ENCODE measurements around the gene CYREN. TPM values are rescaled to one million over a fixed set of nuclear protein-coding genes. Genes with fewer than 3 reads are reported as not detected.

Gene CYREN
- total and polyA plus RNA-seq, 9 of the 15 experiments (the other 6 are each of a cell fraction or from before 2014, with no cell fraction given), result 13.9 to 108 (median 88.8) TPM

DNA sequence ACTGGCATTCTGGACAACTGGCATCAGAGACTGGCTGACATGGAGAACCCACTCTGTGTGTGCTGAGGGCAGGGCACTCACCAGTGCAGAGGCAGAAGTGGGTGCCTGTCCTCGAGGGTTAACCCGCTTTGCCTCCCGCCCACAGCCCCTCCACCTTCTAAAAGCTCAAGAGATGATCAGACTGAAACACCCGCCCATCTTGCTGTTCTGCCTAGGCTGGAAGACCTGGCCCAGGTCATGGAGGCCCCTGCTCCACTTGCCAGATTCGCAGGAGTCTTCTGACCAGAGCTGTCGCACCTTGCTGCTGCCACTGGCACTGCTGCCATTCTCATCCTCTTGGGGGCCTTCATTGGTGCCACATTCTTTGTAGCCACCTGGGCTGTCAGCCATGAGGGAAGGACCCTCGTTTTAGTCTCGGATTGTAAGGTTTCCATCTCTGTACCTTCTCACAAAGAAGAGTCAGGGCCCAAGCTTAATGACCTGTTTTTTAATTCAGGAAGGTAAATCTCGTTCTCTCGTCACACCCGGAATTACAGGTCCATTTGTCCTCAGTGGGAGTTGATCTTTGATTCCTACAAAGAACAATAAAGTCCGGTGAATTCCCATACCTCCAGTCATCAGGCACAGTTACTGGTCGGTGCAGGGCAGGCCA, 1.9 kb downstream of the CYREN start (continued):
- TF ChIP-seq TARDBP (IDR thresholded peaks at IDR 0.05) (no peak), SP1 (CRISPR knock-in tag; IDR thresholded peaks at IDR 0.05) (peak; percentile 57; the same call in 1 of the 2 replicates), ZNF436 (CRISPR knock-in tag; IDR thresholded peaks at IDR 0.05) (no peak), NR2C2 (CRISPR knock-in tag; IDR thresholded peaks at IDR 0.05) (0 out of 2 replicates have a peak, but pooled peaks have one; percentile 32), NR2C2 (tag; IDR thresholded peaks at IDR 0.05) (no peak), EZH2 (IDR thresholded peaks at IDR 0.05; ENCODE audit: borderline replicate concordance, low read depth, low read length) (no peak), POLR2G (IDR thresholded peaks at IDR 0.05; ENCODE audit: low read depth, low read length) (peak; percentile 10; the same call in 1 of the 2 replicates), CEBPG (CRISPR knock-in tag; IDR thresholded peaks at IDR 0.05) (0 out of 2 replicates have a peak, but pooled peaks have one; percentile 8), CEBPG (tag; conservative IDR thresholded peaks at IDR 0.05 in 1 of 2, IDR thresholded peaks at IDR 0.05 in 1 of 2) (no peak), POLR2A (conservative IDR thresholded peaks at IDR 0.05) (peak; percentile 30; the same call in 1 of the 2 replicates), TAF1 (IDR thresholded peaks at IDR 0.05; ENCODE audit: control insufficient read depth, extremely low read depth, insufficient read depth, low read length, severe bottlenecking) (no peak), MED1 (CRISPR knock-in tag; IDR thresholded peaks at IDR 0.05; ENCODE audit: borderline replicate concordance) (0 out of 2 replicates have a peak, but pooled peaks have one; percentile 18)
- TF ChIP-seq, protein P1, sequence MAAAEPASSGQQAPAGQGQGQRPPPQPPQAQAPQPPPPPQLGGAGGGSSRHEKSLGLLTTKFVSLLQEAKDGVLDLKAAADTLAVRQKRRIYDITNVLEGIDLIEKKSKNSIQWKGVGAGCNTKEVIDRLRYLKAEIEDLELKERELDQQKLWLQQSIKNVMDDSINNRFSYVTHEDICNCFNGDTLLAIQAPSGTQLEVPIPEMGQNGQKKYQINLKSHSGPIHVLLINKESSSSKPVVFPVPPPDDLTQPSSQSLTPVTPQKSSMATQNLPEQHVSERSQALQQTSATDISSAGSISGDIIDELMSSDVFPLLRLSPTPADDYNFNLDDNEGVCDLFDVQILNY (CRISPR knock-in tag; IDR thresholded peaks at IDR 0.05), result 0 out of 2 replicates have a peak, but pooled peaks have one; percentile 49
- TF ChIP-seq, protein P2, sequence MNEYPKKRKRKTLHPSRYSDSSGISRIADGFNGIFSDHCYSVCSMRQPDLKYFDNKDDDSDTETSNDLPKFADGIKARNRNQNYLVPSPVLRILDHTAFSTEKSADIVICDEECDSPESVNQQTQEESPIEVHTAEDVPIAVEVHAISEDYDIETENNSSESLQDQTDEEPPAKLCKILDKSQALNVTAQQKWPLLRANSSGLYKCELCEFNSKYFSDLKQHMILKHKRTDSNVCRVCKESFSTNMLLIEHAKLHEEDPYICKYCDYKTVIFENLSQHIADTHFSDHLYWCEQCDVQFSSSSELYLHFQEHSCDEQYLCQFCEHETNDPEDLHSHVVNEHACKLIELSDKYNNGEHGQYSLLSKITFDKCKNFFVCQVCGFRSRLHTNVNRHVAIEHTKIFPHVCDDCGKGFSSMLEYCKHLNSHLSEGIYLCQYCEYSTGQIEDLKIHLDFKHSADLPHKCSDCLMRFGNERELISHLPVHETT (CRISPR knock-in tag; conservative IDR thresholded peaks at IDR 0.05 in 1 of 2, IDR thresholded peaks at IDR 0.05 in 1 of 2), result 0 out of 4 replicates have a peak, but pooled peaks of 1 of the 2 experiments have one; percentile 13
